Measurements from ENCODE around the gene GIPC1.

The GIPC1 gene

GRCh38 chr19:14473978-14474578, 21.8 kb downstream of the GIPC1 start:
- Histone ChIP-seq H3K4me3 (peak overlapping the region; percentile 54), H3K27ac (no peak overlapping the region)
- no peak for DNase-seq (ENCODE audit: low spot score)
- no peak for TF ChIP-seq CTCF (IDR thresholded peaks at IDR 0.05)

GRCh38 chr19:14473073-14473977, 22.6 kb downstream of the GIPC1 start:
- DNase-seq (ENCODE audit: low spot score): no peak
- Histone ChIP-seq H3K4me3 (peak overlapping the region; percentile 54), H3K27ac (no peak overlapping the region)
- no peak for TF ChIP-seq CTCF (IDR thresholded peaks at IDR 0.05)

GRCh38 chr19:14472202-14472938, 23.6 kb downstream of the GIPC1 start:
- Histone ChIP-seq H3K27ac (no peak overlapping the region), H3K4me3 (peak overlapping the region; percentile 55)
- peak; percentile 100 for TF ChIP-seq CTCF (IDR thresholded peaks at IDR 0.05)
- no peak for DNase-seq (ENCODE audit: low spot score)

- no peak for DNase-seq (ENCODE audit: low spot score)
- Histone ChIP-seq H3K4me3 (peak overlapping the region; percentile 55), H3K27ac (no peak overlapping the region)
- no peak for TF ChIP-seq CTCF (IDR thresholded peaks at IDR 0.05)
Measured at GRCh38 chr19:14471436-14472187, 24.3 kb downstream of the GIPC1 start.

- DNase-seq (ENCODE audit: low spot score): no peak
- H3K27ac ChIP-seq: no peak overlapping the region
- no peak for TF ChIP-seq CTCF (IDR thresholded peaks at IDR 0.05)
- H3K4me3 ChIP-seq: no peak overlapping the region
Measured at GRCh38 chr19:14470031-14470876, 25.7 kb downstream of the GIPC1 start.

GRCh38 chr19:14467816-14468215, 28.1 kb downstream of the GIPC1 start:
- no peak for TF ChIP-seq CTCF (IDR thresholded peaks at IDR 0.05)
- no peak for DNase-seq (ENCODE audit: low spot score)
- H3K4me3 ChIP-seq: no peak overlapping the region
- no peak overlapping the region for H3K27ac ChIP-seq
